ENCODE measurements around the gene KIF25.
"Not testable (repeated sequence)": the region's sequence is repeated elsewhere in the genome, so short reads cannot be mapped to it uniquely, and the experiment has no call there.

KIF25 gene

DNA sequence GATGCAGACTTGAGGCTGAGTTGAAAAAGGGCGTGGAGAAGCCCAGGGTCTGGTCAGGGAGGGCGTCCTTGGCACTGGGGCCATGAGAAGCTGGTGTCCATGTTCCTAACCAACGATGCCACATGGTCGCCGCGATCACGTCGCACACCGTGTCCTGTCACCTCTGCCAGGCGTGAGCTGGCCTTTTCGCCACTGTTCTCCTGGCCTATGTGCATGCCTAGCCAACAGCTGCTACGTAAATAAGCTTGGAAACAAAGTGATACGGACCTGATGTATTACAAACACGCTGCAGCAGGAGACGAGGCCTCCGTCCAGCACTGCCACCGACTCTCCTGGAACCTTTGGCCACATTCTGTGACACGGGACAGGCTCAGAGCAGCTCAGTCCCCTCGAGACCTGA lies 22.0 kb upstream of the KIF25 start:
- Histone ChIP-seq H3K9ac (ENCODE audit: low read length) (no peak overlapping the region), H3K9me3 (ENCODE audit: control insufficient read depth, insufficient read depth, low read depth, low read length) (no peaks in the 10 kb centered on the region), H3K36me3 (ENCODE audit: control insufficient read depth, insufficient read depth, low read length) (0 out of 2 replicates have a peak, but pooled peaks cover 4% of the 10 kb centered on the region), H3K27me3 (ENCODE audit: control insufficient read depth, insufficient read depth, low read length) (no peaks in the 10 kb centered on the region), H3K27ac (ENCODE audit: low read depth, low read length) (no peak overlapping the region), H3K4me1 (ENCODE audit: control insufficient read depth, insufficient read depth, low read length) (peaks cover 26% of the 10 kb centered on the region), H3K4me3 (ENCODE audit: low read depth, low read length) (no peak overlapping the region)

DNA sequence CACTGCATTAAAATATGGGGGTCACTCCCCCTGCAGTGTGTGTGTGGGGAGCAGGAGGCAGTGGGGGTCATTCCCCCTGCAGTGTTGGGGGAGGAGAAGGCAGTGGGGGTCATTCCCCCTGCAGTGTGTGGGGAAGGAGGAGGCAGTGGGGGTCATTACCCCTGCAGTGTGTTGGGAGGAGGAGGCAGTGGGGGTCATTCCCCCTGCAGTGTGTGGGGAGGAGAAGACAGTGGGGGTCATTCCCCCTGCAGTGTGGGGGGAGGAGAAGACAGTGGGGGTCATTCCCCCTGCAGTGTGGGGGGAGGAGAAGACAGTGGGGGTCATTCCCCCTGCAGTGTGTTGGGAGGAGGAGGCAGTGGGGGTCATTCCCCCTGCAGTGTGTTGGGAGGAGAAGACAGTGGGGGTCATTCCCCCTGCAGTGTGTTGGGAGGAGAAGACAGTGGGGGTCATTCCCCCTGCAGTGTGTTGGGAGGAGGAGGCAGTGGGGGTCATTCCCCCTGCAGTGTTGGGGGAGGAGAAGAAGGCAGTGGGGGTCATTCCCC lies 21.3 kb upstream of the KIF25 start:
- H3K4me1 ChIP-seq (ENCODE audit: control insufficient read depth, insufficient read depth, low read length), result peaks cover 29% of the 10 kb centered on the region
- not testable (repeated sequence) for H3K36me3 ChIP-seq (ENCODE audit: control insufficient read depth, insufficient read depth, low read length); H3K9me3 ChIP-seq (ENCODE audit: control insufficient read depth, insufficient read depth, low read depth, low read length); H3K9ac ChIP-seq (ENCODE audit: low read length); H3K4me3 ChIP-seq (ENCODE audit: low read depth, low read length); H3K27ac ChIP-seq (ENCODE audit: low read depth, low read length); H3K27me3 ChIP-seq (ENCODE audit: control insufficient read depth, insufficient read depth, low read length)

DNA sequence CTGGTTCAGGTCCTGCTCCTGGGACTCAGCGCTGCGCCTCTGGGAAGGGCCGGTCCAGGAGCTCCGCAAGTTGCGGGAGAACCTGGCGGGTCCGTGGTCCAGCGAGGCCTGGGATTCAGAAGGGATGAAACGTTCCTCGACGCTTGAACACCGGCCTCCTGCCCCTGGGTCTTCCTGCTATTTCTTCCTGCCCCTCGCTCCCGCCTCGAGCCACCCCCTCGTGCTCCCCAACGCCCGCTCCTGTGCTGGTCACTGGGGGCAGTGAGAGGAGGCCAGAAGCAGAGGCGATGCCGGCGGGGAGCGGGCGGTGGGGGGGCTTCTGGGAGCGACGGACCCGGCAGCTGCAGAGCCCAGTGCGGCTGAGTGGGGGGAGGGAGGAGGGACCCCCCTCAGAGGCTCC lies 20.8 kb upstream of the KIF25 start:
- H3K4me1 ChIP-seq (ENCODE audit: control insufficient read depth, insufficient read depth, low read length), result peaks cover 29% of the 10 kb centered on the region
- H3K9ac ChIP-seq (ENCODE audit: low read length), result no peak overlapping the region
- H3K27me3 ChIP-seq (ENCODE audit: control insufficient read depth, insufficient read depth, low read length), result no peaks in the 10 kb centered on the region
- no peak overlapping the region for H3K27ac ChIP-seq (ENCODE audit: low read depth, low read length)
- no peak overlapping the region for H3K4me3 ChIP-seq (ENCODE audit: low read depth, low read length)
- no peaks in the 10 kb centered on the region for H3K36me3 ChIP-seq (ENCODE audit: control insufficient read depth, insufficient read depth, low read length)
- no peaks in the 10 kb centered on the region; the same call in 1 of the 2 replicates for H3K9me3 ChIP-seq (ENCODE audit: control insufficient read depth, insufficient read depth, low read depth, low read length)

DNA sequence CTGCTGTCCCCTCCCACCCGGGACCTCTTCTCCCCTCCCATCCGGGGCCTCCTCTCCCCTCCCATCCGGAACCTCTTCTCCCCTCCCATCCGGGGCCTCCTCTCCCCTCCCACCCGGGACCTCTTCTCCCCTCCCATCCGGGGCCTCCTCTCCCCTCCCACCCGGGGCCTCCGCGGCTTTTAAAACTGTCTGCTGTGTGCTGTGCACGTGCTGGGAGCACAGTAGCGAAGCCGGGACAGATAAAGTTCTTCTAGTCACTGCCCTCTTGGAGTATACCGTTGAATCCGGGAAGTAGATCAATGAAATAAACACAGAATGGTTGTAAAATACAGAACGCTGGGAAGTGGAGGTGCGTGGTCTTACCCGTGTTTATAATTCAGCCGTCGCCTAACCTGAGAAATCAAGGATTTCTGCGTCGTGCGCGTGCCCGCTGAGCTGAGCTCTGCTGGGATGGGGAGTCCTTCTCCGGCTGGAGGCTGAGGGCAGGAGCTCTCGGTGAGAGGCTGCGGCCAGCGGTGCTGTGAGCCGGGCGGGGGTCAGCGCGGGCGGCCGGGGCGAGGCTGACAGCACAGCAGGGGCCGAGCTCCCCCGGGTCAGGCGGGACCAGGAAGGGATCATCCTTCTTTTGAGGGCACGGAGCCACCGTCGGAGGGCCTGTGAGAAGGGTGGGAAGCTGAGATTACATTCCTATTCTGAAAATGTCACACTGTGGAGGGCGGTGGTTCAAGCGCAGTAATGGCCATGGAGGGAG lies 19.6 kb upstream of the KIF25 start:
- Histone ChIP-seq H3K27me3 (ENCODE audit: control insufficient read depth, insufficient read depth, low read length) (no peaks in the 10 kb centered on the region), H3K27ac (ENCODE audit: low read depth, low read length) (no peak overlapping the region), H3K9me3 (ENCODE audit: control insufficient read depth, insufficient read depth, low read depth, low read length) (peaks cover 3% of the 10 kb centered on the region; the same call in 1 of the 2 replicates), H3K4me3 (ENCODE audit: low read depth, low read length) (no peak overlapping the region), H3K9ac (ENCODE audit: low read length) (no peak overlapping the region), H3K36me3 (ENCODE audit: control insufficient read depth, insufficient read depth, low read length) (no peaks in the 10 kb centered on the region), H3K4me1 (ENCODE audit: control insufficient read depth, insufficient read depth, low read length) (peaks cover 20% of the 10 kb centered on the region)

DNA sequence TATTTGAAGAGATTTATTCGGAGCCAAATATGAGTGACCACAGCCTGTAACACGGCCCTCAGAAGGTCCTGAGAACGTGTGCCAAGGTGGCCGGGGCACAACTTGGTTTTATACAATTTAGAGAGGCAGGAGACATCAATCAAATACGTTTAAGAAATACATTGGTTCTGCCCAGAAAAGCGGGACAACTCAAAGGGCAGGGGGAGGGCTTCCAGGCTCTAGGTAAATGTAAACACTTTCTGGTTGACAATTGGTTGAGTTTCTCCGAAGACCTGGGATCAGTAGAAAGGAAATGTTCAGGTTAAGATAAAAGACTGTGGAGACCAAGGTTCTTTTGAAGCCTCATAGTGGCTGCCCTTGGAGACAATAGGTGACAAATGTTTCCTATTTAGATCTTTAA lies 18.9 kb upstream of the KIF25 start:
- H3K9ac ChIP-seq (ENCODE audit: low read length), result no peak overlapping the region
- H3K4me1 ChIP-seq (ENCODE audit: control insufficient read depth, insufficient read depth, low read length), result peaks cover 13% of the 10 kb centered on the region
- no peak overlapping the region for H3K27ac ChIP-seq (ENCODE audit: low read depth, low read length)
- no peaks in the 10 kb centered on the region for H3K27me3 ChIP-seq (ENCODE audit: control insufficient read depth, insufficient read depth, low read length)
- no peaks in the 10 kb centered on the region for H3K36me3 ChIP-seq (ENCODE audit: control insufficient read depth, insufficient read depth, low read length)
- H3K9me3 ChIP-seq (ENCODE audit: control insufficient read depth, insufficient read depth, low read depth, low read length), result peaks cover 3% of the 10 kb centered on the region; the same call in 1 of the 2 replicates
- H3K4me3 ChIP-seq (ENCODE audit: low read depth, low read length), result no peak overlapping the region

DNA sequence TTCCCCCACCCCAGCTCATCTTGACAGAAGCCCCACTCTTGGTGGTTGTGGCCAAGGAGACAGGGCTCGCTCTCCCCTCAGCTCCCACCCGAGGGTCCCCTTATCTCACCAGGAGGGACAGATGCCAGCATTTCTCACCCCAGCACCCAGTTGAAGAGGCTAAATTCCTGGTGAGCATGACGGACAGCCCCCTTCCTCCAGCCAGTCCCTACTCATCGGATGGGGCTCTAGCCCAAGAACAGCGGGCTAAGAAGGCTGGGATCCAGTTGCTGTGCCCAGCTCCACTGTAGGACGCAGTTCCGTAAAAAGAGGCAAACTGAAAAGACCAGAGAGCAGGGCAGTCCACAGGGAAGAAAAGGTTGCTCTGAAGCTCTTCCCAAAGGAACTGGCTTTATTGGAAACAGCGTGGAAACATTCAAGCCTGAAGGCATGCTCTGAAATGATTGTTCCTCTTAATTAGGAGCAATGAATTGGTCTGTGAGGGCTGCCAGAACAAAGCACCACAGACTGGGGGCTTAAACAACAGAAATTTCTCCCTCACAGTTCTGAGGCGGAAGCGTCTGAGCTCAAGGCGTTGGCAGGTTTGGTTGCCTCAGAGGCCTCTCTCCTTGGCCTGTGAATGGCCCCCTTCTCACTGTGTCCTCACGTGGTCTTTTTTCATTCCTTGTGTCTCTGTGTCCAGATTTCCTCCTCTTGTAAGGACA lies 17.9 kb upstream of the KIF25 start:
- Histone ChIP-seq H3K4me1 (ENCODE audit: control insufficient read depth, insufficient read depth, low read length) (peaks cover 9% of the 10 kb centered on the region; the same call in 1 of the 2 replicates), H3K9ac (ENCODE audit: low read length) (no peak overlapping the region), H3K4me3 (ENCODE audit: low read depth, low read length) (no peak overlapping the region), H3K27me3 (ENCODE audit: control insufficient read depth, insufficient read depth, low read length) (no peaks in the 10 kb centered on the region), H3K36me3 (ENCODE audit: control insufficient read depth, insufficient read depth, low read length) (no peaks in the 10 kb centered on the region), H3K27ac (ENCODE audit: low read depth, low read length) (no peak overlapping the region), H3K9me3 (ENCODE audit: control insufficient read depth, insufficient read depth, low read depth, low read length) (peaks cover 10% of the 10 kb centered on the region)

DNA sequence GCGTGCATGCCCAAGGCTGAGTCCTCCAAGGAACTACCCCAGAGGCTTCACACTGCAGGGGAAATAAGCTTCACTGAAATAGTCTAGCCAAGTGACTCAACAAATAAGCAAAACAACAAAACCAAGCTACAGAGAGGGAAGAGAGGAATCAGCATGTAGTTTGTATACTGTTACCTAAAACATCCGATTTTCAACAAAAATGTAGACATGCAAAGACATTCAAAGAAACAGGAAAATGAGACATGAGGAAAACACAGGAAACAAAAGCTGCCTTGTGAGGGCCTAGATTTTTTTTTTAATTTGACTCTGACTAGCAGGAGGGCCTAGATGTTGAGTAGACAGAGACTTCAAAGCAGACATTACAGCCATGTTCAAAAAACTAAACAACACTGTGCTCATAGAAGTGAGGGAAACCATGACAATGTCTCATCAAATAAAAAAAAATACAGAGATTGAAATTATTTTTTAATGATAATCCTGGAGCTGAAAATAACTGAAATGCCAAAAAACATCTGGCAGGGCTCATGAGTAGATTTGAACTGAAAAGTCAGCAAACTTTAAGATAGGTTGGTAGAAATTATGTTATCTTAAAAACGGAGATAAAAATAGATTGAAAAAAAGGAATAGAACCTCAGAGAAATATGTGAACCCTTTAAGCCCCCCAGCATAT lies 16.4 kb upstream of the KIF25 start:
- H3K27ac ChIP-seq (ENCODE audit: low read depth, low read length), result no peak overlapping the region
- no peaks in the 10 kb centered on the region for H3K36me3 ChIP-seq (ENCODE audit: control insufficient read depth, insufficient read depth, low read length)

DNA sequence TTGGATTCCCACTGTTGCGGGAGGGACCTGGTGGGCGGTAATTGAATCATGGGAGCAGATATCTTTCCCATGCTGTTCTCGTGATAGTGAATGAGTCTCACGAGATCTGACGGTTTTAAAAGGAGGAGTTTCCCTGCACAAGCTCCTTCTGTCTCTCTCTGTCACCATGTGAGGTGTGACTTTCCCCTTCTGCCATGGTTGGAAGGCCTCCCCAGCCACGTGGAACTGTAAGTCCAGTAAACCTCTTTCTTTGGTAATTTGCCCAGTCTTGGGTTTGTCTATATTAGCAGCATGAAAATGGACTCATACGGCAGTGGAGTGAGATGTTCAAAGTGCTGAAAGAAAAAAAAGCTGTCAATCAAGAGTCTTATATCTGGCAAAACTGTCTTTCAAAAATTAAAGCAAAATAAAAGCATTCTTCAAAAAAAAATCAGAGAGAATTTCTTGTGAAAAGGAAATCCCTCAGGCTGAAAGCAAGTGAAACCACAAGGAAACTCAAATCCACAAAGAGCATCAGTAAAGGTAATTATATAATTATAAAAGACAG lies 15.5 kb upstream of the KIF25 start:
- Histone ChIP-seq H3K9me3 (ENCODE audit: control insufficient read depth, insufficient read depth, low read depth, low read length) (peaks cover 18% of the 10 kb centered on the region), H3K4me3 (ENCODE audit: low read depth, low read length) (no peak overlapping the region), H3K27ac (ENCODE audit: low read depth, low read length) (no peak overlapping the region), H3K27me3 (ENCODE audit: control insufficient read depth, insufficient read depth, low read length) (no peaks in the 10 kb centered on the region), H3K4me1 (ENCODE audit: control insufficient read depth, insufficient read depth, low read length) (peaks cover 9% of the 10 kb centered on the region; the same call in 1 of the 2 replicates), H3K36me3 (ENCODE audit: control insufficient read depth, insufficient read depth, low read length) (no peaks in the 10 kb centered on the region), H3K9ac (ENCODE audit: low read length) (no peak overlapping the region)

More for the DNA sequence above, 16.4 kb upstream of the KIF25 start:
- Histone ChIP-seq H3K4me1 (ENCODE audit: control insufficient read depth, insufficient read depth, low read length) (peaks cover 9% of the 10 kb centered on the region; the same call in 1 of the 2 replicates), H3K9me3 (ENCODE audit: control insufficient read depth, insufficient read depth, low read depth, low read length) (peaks cover 18% of the 10 kb centered on the region), H3K9ac (ENCODE audit: low read length) (no peak overlapping the region), H3K4me3 (ENCODE audit: low read depth, low read length) (no peak overlapping the region), H3K27me3 (ENCODE audit: control insufficient read depth, insufficient read depth, low read length) (no peaks in the 10 kb centered on the region)

DNA sequence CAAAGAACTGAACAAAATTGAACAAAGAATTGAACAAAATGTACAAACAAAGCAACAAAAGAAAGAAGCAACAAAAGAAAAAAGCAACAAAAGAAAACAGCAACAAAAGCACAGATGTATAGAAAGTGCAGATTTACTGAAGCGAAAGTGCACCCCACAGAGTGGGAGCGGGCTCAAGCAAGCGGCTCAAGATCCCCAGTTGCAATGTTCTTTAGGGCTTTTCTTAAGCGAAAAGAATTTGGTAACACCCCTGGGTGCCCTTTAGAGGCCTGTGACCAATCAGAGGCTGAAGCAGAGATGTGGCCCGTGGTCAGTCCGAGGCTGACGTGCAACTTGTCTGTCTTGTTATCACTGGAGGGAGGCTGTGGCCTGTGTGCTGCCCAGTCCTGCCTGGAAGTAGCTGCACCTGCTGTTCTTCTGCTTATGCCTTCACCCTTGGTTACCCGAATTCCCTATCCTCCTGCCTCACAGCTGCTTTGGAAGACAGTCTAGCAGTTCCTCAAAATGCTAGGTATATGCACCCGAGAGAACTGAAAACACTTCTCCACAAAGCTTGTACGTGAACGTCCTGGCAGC lies 13.2 kb upstream of the KIF25 start:
- peaks cover 18% of the 10 kb centered on the region for H3K9me3 ChIP-seq (ENCODE audit: control insufficient read depth, insufficient read depth, low read depth, low read length)
- H3K4me3 ChIP-seq (ENCODE audit: low read depth, low read length), result no peak overlapping the region
- H3K9ac ChIP-seq (ENCODE audit: low read length), result no peak overlapping the region
- H3K27me3 ChIP-seq (ENCODE audit: control insufficient read depth, insufficient read depth, low read length), result no peaks in the 10 kb centered on the region
- H3K27ac ChIP-seq (ENCODE audit: low read depth, low read length), result no peak overlapping the region
- peaks cover 9% of the 10 kb centered on the region; the same call in 1 of the 2 replicates for H3K4me1 ChIP-seq (ENCODE audit: control insufficient read depth, insufficient read depth, low read length)
- no peaks in the 10 kb centered on the region for H3K36me3 ChIP-seq (ENCODE audit: control insufficient read depth, insufficient read depth, low read length)

DNA sequence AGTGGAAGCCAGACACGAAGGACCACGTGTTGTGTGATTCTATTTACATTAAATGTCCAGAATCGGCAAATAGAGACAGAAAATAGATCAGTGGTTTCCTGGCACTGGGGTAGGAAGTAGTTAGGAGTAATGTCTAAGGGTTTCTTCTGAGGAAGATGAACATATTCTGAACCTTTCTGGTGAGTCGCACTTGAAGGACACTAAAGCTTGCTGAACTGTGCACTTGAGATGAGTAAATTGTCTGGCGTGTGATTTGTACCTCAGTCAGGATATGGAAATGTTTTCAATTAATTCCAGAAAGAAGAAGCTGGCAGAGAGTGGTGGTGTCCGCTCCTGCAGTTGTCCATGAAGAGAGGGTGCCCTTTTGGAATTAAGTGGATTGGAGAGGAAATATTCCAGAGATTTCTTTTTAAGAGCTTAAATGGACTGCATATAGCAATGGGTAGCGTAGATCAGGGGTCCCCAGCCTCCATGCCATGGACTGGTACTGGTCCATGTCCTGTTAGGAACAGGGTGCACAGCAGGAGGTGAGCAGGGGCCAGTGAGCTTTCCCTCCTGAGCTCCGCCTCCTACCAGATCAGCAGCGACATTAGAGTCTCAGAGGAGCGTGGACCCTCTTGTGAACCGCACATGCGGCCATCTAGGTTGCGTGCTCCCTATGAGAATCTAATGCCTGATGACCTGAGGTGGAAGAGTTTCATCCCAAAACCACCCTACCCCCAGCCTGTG lies 12.4 kb upstream of the KIF25 start:
- H3K27me3 ChIP-seq (ENCODE audit: control insufficient read depth, insufficient read depth, low read length), result no peaks in the 10 kb centered on the region
- H3K4me1 ChIP-seq (ENCODE audit: control insufficient read depth, insufficient read depth, low read length), result 0 out of 2 replicates have a peak, but pooled peaks cover 3% of the 10 kb centered on the region
- H3K27ac ChIP-seq (ENCODE audit: low read depth, low read length), result no peak overlapping the region
- no peak overlapping the region for H3K9ac ChIP-seq (ENCODE audit: low read length)
- no peak overlapping the region for H3K4me3 ChIP-seq (ENCODE audit: low read depth, low read length)
- peaks cover 18% of the 10 kb centered on the region for H3K9me3 ChIP-seq (ENCODE audit: control insufficient read depth, insufficient read depth, low read depth, low read length)
- H3K36me3 ChIP-seq (ENCODE audit: control insufficient read depth, insufficient read depth, low read length), result no peaks in the 10 kb centered on the region

Measured in HUES6 (cell line).